NCI-H345 treated with DMSO at 0.1 percent for 48 hours (cell line): Measurements from ENCODE around the gene GPC5.
"Not testable (repeated sequence)": the region's sequence is repeated elsewhere in the genome, so short reads cannot be mapped to it uniquely, and the experiment has no call there.

ENCODE experiments used
- DNase-seq: peaks from one replicate; lab custom pipeline; 2025; ENCODE audit not compliant: unreplicated experiment; lab: John Stamatoyannopoulos, UW

Gene GPC5

DNA sequence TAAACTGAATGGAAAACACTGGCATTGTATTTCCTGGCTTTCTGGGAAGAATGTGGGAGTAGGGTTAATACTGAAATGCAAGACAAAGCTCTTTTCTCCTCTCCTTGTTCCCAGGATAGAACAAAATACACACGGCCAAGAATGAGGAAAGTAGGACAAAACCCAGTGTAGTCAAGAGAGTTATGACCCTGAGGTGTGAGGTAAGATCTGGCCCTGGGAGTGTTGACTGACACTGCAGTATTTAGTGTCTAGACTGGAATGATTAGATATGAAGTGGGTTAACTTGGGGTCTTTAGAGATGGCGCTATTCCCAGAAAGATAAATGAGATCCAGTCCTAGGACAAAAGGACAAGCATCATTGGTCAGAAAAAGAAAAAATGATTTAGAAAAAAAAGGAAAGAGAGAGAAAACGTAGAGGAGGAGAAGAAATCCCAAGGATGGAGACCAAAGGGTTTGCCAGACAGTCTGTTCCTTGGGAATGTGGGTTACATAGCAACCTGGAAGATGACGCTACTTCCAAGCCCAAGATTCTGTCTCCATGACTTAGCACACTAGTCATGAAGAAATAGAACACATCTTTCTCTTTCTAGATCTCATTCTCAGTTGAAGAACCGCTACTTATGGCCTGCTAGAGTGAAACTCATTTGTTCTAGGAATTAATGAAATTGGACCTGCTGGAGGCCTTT is 1284.6 kb downstream of the GPC5 start:
- DNase-seq: no peak

- no peak for DNase-seq
Observed at GRCh38 chr13:92694047-92694446, 1295.6 kb downstream of the GPC5 start.

- not testable (repeated sequence) for DNase-seq
Observed at GRCh38 chr13:92695827-92696226, 1297.4 kb downstream of the GPC5 start.

DNA sequence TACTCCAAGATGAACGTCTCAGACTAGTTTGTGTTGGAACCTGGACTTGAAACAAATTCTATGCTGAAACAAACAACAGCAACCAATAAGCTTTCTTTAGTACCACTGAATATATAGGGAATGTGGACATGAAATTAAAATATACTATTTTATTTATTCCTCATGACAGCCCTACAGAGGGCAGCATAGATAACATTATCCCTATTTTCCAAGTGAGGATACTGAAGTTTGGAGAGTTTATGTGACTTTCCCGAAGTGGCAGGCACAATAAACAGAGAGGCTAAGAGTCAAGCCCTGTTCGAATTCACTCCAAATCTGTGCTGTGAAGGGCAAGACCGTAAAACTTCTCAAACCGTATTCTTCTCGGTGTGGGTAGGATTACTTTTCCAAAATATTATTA is 1318.3 kb downstream of the GPC5 start:
- DNase-seq: no peak

DNA sequence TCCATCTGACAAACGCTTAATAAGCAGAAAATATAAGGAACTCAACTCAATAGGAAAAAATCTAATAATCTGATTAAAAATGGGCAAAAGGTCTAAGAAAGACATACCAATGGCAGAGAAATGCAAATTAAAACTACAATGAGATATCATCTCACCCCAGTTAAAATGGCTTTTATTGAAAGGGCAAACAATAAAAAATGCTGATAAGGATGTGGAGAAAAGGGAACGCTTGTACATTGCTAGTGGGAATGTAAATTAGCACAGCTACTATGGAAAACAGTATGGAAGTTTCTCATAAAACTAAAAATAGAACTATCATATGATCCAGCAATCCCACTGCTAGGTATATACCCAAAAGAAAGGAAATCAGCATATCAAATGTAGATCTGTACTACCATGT is 1319.4 kb downstream of the GPC5 start:
- no peak for DNase-seq

GRCh38 chr13:92719868-92720267 is 1321.4 kb downstream of the GPC5 start:
- DNase-seq: peak; percentile 87

- no peak for DNase-seq
Observed at GRCh38 chr13:92721620-92722019, 1323.2 kb downstream of the GPC5 start.

- no peak for DNase-seq
Observed at GRCh38 chr13:92727118-92727517, 1328.7 kb downstream of the GPC5 start.

- DNase-seq: no peak
Observed at GRCh38 chr13:92734068-92734467, 1335.6 kb downstream of the GPC5 start.

DNA sequence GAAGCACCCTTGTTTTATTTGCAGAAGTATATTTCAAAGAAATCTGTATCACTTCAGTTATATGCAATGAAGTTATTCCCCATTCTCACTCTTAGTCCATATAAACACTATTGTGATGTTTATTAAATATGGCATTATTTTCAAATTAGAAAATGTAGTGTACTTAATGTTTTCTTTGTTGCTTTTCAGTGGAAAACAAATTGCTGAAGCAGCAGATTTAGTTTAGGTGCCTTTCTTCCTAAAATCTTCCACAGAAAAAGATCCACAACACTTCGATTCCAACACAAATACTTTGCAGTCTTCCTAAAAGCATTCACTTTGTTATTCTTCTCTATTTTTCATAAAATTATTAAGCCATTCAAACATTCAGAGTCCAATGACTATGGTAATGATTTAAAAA is 1336.1 kb downstream of the GPC5 start:
- no peak for DNase-seq

- no peak for DNase-seq
Observed at GRCh38 chr13:92735909-92736308, 1337.5 kb downstream of the GPC5 start.

- DNase-seq: no peak
Observed at GRCh38 chr13:92739306-92739818, 1340.9 kb downstream of the GPC5 start.

GRCh38 chr13:92743992-92744391 is 1345.6 kb downstream of the GPC5 start:
- no peak for DNase-seq

DNA sequence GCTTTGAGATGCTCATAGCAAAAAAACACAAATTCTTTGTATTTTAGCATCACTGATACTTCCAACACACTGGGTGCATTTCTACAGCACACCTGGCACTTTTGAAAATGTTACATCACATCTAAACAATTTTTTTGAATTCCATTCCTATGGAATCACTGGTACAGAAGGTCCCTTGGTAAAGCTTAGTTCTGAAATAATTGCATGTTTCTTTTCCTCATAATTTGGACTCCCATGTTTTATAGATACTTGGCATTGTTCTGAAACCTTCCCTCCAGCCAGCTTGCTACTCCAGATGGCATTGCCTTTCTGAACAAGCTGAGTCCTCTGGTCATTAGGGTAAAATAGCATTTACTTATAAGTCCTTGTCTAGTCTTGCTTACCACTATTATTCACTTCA is 1346.8 kb downstream of the GPC5 start:
- no peak for DNase-seq

DNA sequence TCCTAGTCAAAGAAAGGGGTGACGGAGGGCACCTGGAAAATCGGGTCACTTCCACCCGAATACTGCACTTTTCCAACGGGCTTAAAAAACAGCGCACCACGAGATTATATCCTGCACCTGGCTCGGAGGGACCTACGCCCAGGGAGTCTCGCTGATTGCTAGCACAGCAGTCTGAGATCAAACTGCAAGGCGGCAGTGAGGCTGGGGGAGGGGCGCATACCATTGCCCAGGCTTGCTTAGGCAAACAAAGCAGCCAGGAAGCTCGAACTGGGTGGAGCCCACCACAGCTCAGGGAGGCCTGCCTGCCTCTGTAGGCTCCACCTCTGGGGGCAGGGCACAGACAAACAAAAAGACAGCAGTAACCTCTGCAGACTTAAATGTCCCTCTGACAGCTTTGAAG is 1354.3 kb downstream of the GPC5 start:
- DNase-seq: not testable (repeated sequence)

- DNase-seq: no peak
Observed at GRCh38 chr13:92761710-92762109, 1363.3 kb downstream of the GPC5 start.

DNA sequence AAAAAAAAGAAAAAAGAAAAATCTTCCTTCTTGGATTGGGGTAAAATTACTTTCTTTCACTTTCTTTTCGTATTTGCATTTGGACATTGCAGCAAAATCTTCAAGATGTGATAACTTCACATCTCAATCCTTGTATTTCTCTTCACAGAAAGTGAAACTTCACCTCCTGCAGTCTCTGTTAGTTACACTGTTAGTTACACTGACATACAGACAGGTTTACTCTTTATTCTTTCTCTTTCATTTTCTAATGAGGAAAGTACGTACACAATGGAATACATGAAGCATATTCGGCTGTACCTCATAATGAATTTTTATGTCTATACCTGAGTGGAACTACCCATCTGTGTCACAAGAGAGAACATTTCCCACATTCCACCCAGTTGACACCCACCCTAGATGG is 1369.0 kb downstream of the GPC5 start:
- no peak for DNase-seq

GRCh38 chr13:92768602-92769001 is 1370.2 kb downstream of the GPC5 start:
- DNase-seq: no peak

- DNase-seq: no peak
Observed at GRCh38 chr13:92769046-92769445, 1370.6 kb downstream of the GPC5 start.

DNA sequence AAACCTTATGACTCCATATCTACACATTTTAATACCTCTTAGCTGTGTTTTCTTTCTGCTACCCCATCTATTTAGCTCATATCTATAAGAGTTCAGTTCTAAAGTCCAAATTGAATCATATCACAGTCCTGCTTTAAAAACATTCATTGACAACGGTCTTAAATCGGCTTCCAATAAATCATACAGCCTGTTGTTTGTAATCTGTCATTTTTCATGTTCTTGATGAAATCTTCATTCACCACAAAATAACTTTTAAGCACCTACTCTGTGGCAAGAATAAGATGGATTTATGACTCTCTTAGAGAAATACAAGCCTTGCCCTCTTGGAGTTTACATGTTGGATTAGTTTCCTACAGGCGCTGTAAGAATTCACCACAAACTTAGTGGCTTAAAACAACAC is 1377.2 kb downstream of the GPC5 start:
- DNase-seq: no peak

- no peak for DNase-seq
Observed at GRCh38 chr13:92781965-92782690, 1383.7 kb downstream of the GPC5 start.

GRCh38 chr13:92802776-92803175 is 1404.4 kb downstream of the GPC5 start:
- no peak for DNase-seq

DNA sequence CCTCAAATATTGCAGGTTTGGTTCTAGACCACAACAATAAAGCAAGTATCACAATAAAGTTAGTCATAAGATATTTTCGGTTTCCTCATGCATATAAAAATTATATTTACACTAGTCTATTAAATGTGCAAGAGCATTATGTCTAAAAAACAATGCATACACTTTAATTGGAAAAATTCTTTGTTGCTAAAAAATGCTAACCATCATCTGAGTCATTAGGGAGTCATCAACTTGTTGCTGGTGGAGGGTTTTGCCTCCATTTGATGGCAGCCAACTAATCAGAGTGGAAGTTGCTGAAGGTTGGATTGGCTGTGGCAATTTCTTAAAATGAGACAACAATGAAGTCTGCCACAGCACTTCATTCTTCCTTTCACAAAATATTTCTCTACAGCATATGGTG is 1405.9 kb downstream of the GPC5 start:
- no peak for DNase-seq
